Activated gamma-delta T cell treated with anti-CD3 and anti-CD28 coated beads, Interleukin-2, amount 50 U/mL, for 16 hours (primary cell): Measurements from ENCODE around the gene SLC12A3.

Experiments used
- DNase-seq: peaks from one replicate; pipeline ENCODE4 v3.0.0-alpha.2; 2020; ENCODE audit warnings: low read depth

The SLC12A3 gene

DNA sequence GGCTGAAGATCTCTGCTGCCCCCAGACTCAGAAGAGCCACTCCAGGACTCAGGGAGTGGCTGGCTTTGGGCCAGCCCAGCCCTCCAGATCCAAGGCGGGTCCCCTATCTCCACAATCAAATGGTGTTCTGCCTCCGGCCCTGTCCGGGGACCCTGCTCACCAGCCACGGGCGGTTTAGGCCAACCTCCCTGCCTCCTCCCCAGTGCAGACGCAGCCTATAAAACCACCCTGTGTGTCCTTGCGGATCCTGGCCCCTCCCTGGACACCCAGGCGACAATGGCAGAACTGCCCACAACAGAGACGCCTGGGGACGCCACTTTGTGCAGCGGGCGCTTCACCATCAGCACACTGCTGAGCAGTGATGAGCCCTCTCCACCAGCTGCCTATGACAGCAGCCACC, at the start of gene SLC12A3:
SLC12A3 (plus strand) TSS at position 248 of the 400 bp plus-strand sequence; CDS start at position 277, 29 bp downstream.
- DNase-seq, result no peak

DNA sequence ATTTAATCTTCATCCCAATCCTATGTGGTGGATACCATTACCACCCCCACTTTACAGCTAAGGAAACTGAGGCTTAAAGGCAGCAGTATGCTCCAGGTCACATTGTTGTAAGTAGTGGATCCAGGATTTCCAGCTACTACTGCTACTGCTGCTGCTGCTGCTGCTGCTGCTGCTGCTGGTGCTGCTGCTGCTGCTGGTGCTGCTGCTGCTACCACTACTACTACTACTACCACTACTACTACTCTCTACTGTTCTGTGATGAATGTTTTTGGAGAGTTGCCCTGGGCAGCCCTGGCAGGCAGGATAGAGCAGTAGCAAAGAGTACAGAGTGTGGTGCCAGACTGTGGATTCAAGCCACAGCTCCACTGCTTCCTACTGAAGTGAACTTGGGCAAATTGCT, 49.3 kb upstream of the SLC12A3 start:
- no peak for DNase-seq

GRCh38 chr16:56817056-56817455, 48.0 kb upstream of the SLC12A3 start:
- no peak for DNase-seq

DNA sequence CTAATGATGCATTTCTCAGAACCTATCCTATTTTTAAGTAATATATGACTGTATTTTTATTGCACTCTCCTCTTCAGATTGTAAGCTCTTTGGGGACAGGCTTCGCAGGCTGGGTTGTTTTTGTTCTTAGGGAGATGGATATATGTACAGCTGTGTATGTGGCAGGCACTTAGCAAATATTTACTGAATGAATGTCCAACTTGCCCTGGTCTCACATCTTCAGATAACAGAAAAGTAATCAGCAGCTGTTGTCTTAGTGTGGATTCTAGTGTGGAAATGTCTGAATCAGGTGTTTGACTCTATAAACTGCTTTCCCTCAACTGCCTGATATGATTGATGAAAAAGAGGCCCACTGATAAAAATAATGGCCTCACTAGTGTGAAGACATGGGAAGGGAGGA, 47.1 kb upstream of the SLC12A3 start:
- DNase-seq, result no peak

- no peak for DNase-seq
These were observed 41.8 kb upstream of the SLC12A3 start for GRCh38 chr16:56823081-56823733.

- DNase-seq, result no peak
These were observed 40.7 kb upstream of the SLC12A3 start for GRCh38 chr16:56824331-56824730.

DNA sequence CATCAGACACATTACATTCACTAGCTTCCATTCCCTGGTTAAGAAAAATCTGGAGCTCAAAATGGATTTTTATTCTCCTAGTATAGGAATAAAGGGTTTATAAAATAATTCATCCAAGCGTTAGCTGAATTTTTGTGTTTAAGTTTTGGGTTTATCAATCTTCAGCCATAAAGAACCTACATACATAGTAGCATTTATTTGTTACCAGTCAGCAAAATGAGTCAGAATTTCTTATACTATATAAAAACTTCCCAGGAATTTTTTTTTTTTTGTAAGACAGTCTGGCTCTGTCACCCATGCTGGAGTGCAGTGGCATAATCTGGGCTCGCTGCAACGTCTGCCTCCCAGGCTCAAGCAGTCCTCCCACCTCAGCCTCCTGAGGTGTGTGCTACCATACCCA, 40.2 kb upstream of the SLC12A3 start:
- no peak for DNase-seq

DNA sequence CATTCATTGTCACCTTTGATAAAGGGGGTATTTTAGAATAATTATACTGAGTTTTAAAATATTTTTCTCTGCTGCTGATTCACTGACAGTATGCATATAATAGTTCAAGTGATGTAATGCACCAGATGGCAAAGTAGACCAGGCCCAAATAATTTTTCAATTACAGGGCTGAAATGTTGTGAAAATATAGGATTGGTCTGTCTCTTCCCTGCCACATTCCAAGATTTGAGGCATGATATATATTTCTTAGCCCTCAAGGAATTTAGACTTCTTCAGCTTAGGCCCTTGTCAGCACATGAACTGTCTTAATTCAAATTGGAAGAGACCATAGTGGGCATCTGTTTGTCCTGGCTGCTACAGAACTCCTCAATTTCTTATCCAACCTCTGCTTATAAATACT, 39.2 kb upstream of the SLC12A3 start:
- DNase-seq, result no peak

- DNase-seq, result no peak
These were observed 36.4 kb upstream of the SLC12A3 start for GRCh38 chr16:56828647-56829046.

GRCh38 chr16:56830669-56831068, 34.3 kb upstream of the SLC12A3 start:
- no peak for DNase-seq

DNA sequence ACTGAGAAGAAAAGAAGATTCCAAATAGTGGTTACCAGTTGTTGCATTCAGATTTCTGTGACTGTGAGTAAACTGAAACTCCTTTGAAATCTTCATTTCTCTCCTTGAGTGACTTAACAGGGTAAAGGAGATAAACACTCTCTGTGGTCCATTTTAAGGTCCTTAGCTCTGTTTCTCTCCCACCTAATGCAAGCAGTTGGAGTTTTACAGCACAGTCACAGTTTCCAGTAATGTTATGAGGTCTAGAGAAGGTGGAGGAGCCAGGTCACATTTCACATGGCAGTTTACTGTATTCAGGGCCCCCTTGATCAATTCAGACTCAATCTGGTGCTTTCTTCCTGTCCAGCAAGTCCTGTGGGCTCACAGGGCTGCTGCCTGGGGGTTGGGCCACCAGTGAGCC, 32.2 kb upstream of the SLC12A3 start:
- DNase-seq, result no peak

DNA sequence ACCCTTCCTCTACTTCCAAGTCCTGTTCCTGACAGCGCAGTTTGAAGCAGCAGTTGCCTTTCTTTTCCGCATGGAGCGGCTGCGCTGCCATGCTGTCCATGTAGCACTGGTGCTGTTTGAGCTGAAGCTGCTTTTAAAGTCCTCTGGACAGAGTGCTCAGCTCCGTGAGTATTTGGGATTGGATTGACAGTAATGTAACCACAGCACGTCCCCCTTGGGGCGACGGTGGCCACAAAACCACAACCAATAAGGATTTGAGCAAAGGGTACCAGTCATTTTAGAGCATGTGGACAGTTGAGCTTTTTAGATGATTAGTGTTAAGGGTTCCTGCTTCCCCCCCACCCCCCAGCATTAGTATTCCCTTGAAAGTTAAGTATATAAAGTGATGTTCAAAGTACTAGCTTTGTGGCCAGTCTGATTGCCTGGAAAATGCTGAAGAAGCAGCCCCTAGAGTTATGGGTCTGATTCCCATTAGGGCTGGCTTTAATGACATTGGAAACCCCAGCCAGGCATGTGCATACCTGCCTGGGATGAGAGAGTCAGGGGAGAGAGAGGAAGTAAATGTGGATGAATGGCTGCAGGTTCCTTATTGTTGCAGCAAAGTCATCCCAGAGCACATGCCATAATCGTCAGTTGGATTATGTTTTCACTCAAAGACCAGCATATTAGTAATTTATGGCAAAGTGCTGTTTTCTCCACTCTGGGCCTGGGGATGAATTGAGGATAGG, 31.6 kb upstream of the SLC12A3 start:
- no peak for DNase-seq

DNA sequence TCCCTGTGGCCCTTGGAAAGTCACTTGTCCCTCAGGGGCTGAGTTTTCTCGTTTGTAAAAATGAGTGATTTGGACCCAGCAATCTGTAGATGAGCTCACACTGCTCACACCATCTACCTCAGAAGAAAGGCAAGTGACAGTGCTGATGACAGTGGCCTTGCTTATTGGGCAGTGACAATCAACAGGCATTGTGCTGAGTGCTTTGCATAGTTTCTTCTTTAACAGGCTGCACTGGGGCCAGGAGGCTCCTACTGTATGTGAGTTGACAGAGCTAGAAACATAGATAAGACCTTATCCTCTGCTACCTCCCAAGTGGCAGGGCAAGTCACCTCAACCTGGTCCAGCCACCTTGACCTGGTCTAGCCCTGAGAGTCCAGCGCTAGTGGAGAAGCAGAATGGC, 29.7 kb upstream of the SLC12A3 start:
- DNase-seq, result no peak

DNA sequence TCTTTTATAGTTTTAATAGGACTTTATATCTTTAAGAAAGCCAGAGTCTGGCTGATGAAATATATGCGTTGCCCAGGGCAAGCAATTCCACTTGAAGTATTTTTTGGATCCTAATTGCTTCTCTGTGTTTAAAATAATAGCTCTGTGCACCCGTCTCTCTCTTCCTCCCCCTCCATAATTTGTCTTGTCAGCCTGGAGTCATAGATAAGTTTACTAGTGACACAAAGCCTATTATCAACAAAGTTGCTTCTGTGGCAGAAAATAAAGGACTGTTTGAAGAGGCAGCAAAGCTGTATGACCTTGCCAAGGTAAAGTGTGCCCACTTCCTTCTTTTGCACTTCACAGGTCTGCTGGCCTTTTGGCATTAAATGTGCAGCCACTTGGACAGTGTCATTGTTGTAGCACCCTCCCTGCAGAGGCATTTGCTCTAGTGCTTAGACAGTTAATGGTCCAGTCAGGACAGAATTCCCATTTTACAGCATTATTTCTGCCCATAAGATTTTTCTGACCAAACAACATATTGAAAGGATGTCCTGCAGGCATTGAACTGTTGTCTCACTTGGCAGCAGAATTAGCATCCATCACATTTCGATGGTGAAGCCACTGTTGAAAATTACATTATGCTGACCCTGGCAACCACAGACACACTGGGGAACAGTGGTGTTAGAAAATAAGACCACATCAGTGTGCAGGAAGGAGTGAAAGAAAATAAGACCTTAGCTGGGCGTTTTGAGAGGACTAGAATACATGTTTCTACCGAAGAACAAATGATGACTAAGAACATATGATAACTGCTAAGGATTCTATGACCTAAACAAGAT, 28.4 kb upstream of the SLC12A3 start:
- DNase-seq, result no peak

GRCh38 chr16:56838622-56839337, 26.2 kb upstream of the SLC12A3 start:
- no peak for DNase-seq

DNA sequence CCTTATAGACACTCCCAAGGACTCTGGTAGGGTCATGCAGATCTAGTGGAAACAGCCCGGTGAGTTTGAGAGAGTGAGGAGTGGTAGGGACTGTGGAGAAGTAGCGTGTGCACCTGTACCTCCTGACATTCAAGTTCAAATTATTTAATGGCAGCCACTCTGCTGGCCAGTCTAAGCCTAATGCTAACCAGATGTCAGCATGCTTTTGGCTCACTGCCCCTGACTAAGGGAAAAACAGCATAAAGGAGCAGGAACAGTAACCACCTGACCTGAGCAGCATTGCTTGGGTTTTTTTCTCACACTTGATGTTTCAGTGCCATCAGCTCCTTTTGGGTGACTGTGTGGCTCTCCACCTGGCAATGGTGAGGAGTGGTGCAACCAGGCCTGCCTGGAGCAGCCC, 23.8 kb upstream of the SLC12A3 start:
- no peak for DNase-seq

DNA sequence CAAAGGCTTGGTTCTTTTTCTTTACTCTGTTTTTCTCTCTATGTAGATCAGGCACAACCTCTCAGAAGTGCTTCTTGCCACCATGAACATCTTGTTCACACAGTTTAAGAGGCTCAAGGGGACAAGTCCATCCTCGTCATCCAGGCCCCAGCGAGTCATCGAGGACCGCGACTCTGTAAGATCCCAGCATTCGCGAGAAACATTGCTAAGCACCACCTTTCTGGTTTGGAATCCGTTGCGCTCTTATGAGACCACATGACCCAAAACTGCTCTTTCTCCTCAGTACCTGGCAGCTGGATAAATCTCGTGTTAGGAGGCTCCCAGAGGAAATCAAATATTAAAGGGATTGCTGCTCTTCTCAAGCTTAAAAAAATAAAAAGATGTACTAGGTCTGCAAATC, 23.3 kb upstream of the SLC12A3 start:
- DNase-seq, result no peak

- no peak for DNase-seq
These were observed 22.9 kb upstream of the SLC12A3 start for GRCh38 chr16:56842133-56842532.

DNA sequence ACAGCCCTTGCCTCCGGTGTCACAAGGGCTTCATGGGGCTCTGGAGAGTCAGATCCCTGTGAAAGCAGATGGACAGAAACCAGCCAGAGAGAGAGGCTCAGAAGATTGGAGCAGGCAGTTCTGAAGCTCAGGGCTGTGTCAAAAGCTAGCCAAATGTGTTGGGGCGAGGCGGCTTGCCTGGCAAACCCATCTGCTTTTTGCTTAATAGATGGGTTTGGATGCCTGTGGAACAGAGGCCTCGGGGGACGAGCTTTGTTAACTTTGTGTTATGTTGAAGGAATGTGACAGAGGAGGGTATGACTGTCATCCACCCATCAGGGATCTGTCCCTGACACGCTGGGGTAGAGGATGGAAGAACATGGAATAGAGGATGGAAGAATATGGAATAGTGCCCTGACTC, 21.0 kb upstream of the SLC12A3 start:
- DNase-seq, result no peak

GRCh38 chr16:56847173-56847910, 17.7 kb upstream of the SLC12A3 start:
- DNase-seq, result no peak
